B cell (primary cell): ENCODE results near the gene ABLIM3. TPM values are rescaled to one million over a fixed set of nuclear protein-coding genes. Genes with fewer than 3 reads are reported as not detected.

ENCODE experiments used
- ATAC-seq: fragments of 200-7000 bp; cut with Tn5 transposase; one replicate; pipeline ENCODE4 v1.10.0; 2021; ENCODE audit warnings: low read depth, mild to moderate bottlenecking, moderate number of reproducible peaks, moderate library complexity
- CTCF ChIA-PET: fragments of 350-600 bp; sonication (Branson Sonifier 250); formaldehyde crosslinking; loops from one replicate; lab custom pipeline; 2021; ENCODE audit warnings: antibody characterized with exemption, inconsistent platforms; lab: Charles Lee
- POLR2A ChIA-PET: fragments of 350-600 bp; sonication (Branson Sonifier 250); formaldehyde crosslinking; loops from one replicate; lab custom pipeline; 2021; ENCODE audit warnings: antibody characterized with exemption; lab: Charles Lee
- DNase-seq: peaks from one replicate; pipeline ENCODE4 v3.0.0; 2013
- H2AFZ ChIP-seq: 2 replicates; pipeline ENCODE4 v1.6.1; 2012; ENCODE audit warnings: mild to moderate bottlenecking, low read depth, low read length; ENCODE audit not compliant: insufficient read depth, poor library complexity, severe bottlenecking
- H3K27ac ChIP-seq, 2 donors: 1 replicate in 1 of 2; 2 replicates in 1 of 2; pipeline ENCODE4 v1.5.1; 2012 to 2013; ENCODE audit warnings: low read length in 2 of 2, mild to moderate bottlenecking in 2 of 2, moderate library complexity in 1 of 2
- H3K27me3 ChIP-seq, 4 experiments: fragments of 200-600 bp in 1 of 4; sonication (generic) in 1 of 4; replicated peaks in 1 of 4; 1 replicate in 2 of 4; 2 replicates in 2 of 4; pipeline versions ENCODE4 v1.6.1 to v1.7.0; 2013 to 2016; ENCODE audit warnings: low read length in 3 of 4, mild to moderate bottlenecking in 2 of 4, mixed read lengths in 1 of 4, moderate library complexity in 1 of 4; ENCODE audit not compliant: insufficient read depth in 4 of 4, control insufficient read depth in 3 of 4; ENCODE audit errors: control extremely low read depth in 1 of 4
- H3K36me3 ChIP-seq, 2 experiments: replicated peaks in 1 of 2; 1 replicate in 1 of 2; 2 replicates in 1 of 2; pipeline versions ENCODE4 v1.6.1 to v1.7.1; 2013; ENCODE audit warnings: low read length in 1 of 2; ENCODE audit not compliant: insufficient read depth in 2 of 2, control insufficient read depth in 1 of 2; ENCODE audit errors: control extremely low read depth in 1 of 2, extremely low read depth in 1 of 2
- H3K4me1 ChIP-seq, 2 donors: fragments of 200-600 bp in 1 of 2; sonication (generic) in 1 of 2; 1 replicate in 1 of 2; 2 replicates in 1 of 2; pipeline versions ENCODE4 v1.5.1 to v1.6.1; 2013 to 2017; ENCODE audit warnings: low read length in 2 of 2; ENCODE audit not compliant: control insufficient read depth in 2 of 2, insufficient read depth in 2 of 2
- H3K4me2 ChIP-seq: replicated peaks from 2 replicates; pipeline ENCODE3; 2012; ENCODE audit warnings: mild to moderate bottlenecking, low read depth, low read length; ENCODE audit not compliant: poor library complexity, severe bottlenecking
- H3K4me3 ChIP-seq, 5 experiments: fragments of 200-600 bp in 1 of 5; sonication (generic) in 1 of 5; 1 replicate in 3 of 5; 2 replicates in 2 of 5; pipeline versions ENCODE4 v1.5.1 to v1.7.0; 2011 to 2016; ENCODE audit warnings: low read length in 4 of 5, mild to moderate bottlenecking in 4 of 5, low read depth in 2 of 5, control low read depth in 1 of 5, moderate library complexity in 1 of 5; ENCODE audit not compliant: insufficient read depth in 1 of 5; ENCODE audit errors: control extremely low read depth in 1 of 5, extremely low read depth in 1 of 5
- H3K79me2 ChIP-seq: fragments of 200-600 bp; sonication (generic); one replicate; pipeline ENCODE4 v1.6.0; 2016; ENCODE audit warnings: low read length; ENCODE audit not compliant: control insufficient read depth, insufficient read depth
- H3K9ac ChIP-seq: fragments of 200-600 bp; sonication (generic); 2 replicates; pipeline ENCODE4 v1.6.1; 2017; ENCODE audit warnings: mild to moderate bottlenecking, low read length, moderate library complexity
- H3K9me3 ChIP-seq, 3 donors: one replicate each; pipeline versions ENCODE4 v1.6.1 to v1.7.1; 2013; ENCODE audit warnings: low read length in 2 of 3; ENCODE audit not compliant: control insufficient read depth in 2 of 3, insufficient read depth in 1 of 3; ENCODE audit errors: control extremely low read depth in 1 of 3
- H4K20me1 ChIP-seq: 2 replicates; pipeline ENCODE4 v1.6.0; 2012; ENCODE audit warnings: mild to moderate bottlenecking, low read length; ENCODE audit not compliant: insufficient read depth, control insufficient read depth, poor library complexity, severe bottlenecking
- H3K27ac Mint-ChIP-seq: one replicate; pipeline ENCODE4 v1.8.0; 2021; ENCODE audit warnings: mixed read lengths
- H3K27me3 Mint-ChIP-seq: one replicate; pipeline ENCODE4 v1.8.0; 2021; ENCODE audit warnings: mixed read lengths
- H3K4me1 Mint-ChIP-seq: one replicate; pipeline ENCODE4 v1.8.0; 2021; ENCODE audit warnings: mixed read lengths
- H3K4me3 Mint-ChIP-seq: one replicate; pipeline ENCODE4 v1.8.0; 2021; ENCODE audit warnings: mixed read lengths
- H3K9me3 Mint-ChIP-seq: one replicate; pipeline ENCODE4 v1.8.0; 2022; ENCODE audit warnings: mixed read lengths; ENCODE audit not compliant: insufficient read depth
- EZH2 ChIP-seq: IDR thresholded peaks from 2 replicates; pipeline ENCODE4 v1.6.1; 2012; ENCODE audit warnings: borderline replicate concordance, low read depth, mild to moderate bottlenecking, moderate library complexity, low read length; ENCODE audit not compliant: insufficient read depth, poor library complexity, severe bottlenecking
- WGBS: methylation state at CpG from one replicate; pipeline ENCODE4 v1.1.5; 2013; ENCODE audit warnings: missing lambda C conversion rate; ENCODE audit not compliant: insufficient coverage; 5-methylcytosine and 5-hydroxymethylcytosine counted together
- intact Hi-C: fragments of 100-400 bp; cut with micrococcal nuclease; formaldehyde crosslinking; loops from one replicate; pipeline ENCODE4 v1.10.0; 2022
- polyA plus RNA-seq: library from polyadenylated mRNA; depleted of rRNA; stranded (reverse); fragments of >200 nt; gene quantifications from 2 replicates; pipeline ENCODE4 v1.2.3, GENCODE V29; 2012
- total RNA-seq, 2 donors: library from RNA; stranded (reverse); fragments of 120-200 nt in 1 of 2; gene quantifications; 1 replicate in 1 of 2; 2 replicates in 1 of 2; pipeline versions ENCODE4 v1.2.3 to v1.2.4, GENCODE V29; 2013 to 2022
- TF ChIP-seq, protein P1 (sequence below): fragments of 200-600 bp; IDR thresholded peaks from one replicate; pipeline ENCODE4 v1.8.0; 2022; ENCODE audit warnings: antibody characterized with exemption, mild to moderate bottlenecking

Gene ABLIM3
- total and polyA plus RNA-seq, 2 donors (not counting 1 experiment from before 2014, with no cell fraction given): not detected

DNA sequence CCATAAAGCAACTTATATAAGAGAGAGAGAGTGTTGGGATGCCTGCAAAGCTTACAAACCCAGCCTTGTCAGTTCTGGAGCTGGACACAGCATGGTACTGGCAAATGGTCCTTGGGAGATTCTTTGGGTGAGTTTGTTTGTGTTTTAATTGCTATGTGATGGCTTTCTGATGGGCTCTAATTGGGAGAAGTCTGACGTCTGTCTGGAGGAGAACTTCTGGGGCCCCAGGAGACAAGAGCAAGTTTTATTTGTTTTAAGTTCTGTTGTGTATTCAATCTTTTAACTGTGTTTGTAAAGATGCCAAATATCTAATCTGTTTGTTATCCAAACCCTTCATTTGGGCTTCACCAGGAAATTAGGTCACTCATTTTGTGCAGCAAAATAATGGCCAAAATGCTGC is 80.0 kb downstream of the ABLIM3 start:
- Histone ChIP-seq H3K36me3 (no peaks in the 10 kb centered on the region), H3K4me3 (no peak overlapping the region), H3K27ac (no peak overlapping the region), H3K79me2 (no peaks in the 10 kb centered on the region), H3K27me3 (no peaks in the 10 kb centered on the region), H3K9me3 (no peaks in the 10 kb centered on the region), H3K9ac (no peak overlapping the region), H3K4me2 (no peak overlapping the region), H2AFZ (no peak overlapping the region), H4K20me1 (no peaks in the 10 kb centered on the region), H3K4me1 (no peaks in the 10 kb centered on the region)
- H3K9me3 Mint-ChIP-seq: no peaks in the 10 kb centered on the region
- ChIA-PET POLR2A (no interaction called here), CTCF (no interaction called here)
- H3K4me3 Mint-ChIP-seq: no peak overlapping the region
- H3K27ac Mint-ChIP-seq: no peak overlapping the region
- ATAC-seq (no peak), DNase-seq (no peak)
- peaks cover 19% of the 10 kb centered on the region for H3K27me3 Mint-ChIP-seq
- H3K4me1 Mint-ChIP-seq: no peaks in the 10 kb centered on the region
- intact Hi-C loops: no loop called here
- TF ChIP-seq, protein P1, sequence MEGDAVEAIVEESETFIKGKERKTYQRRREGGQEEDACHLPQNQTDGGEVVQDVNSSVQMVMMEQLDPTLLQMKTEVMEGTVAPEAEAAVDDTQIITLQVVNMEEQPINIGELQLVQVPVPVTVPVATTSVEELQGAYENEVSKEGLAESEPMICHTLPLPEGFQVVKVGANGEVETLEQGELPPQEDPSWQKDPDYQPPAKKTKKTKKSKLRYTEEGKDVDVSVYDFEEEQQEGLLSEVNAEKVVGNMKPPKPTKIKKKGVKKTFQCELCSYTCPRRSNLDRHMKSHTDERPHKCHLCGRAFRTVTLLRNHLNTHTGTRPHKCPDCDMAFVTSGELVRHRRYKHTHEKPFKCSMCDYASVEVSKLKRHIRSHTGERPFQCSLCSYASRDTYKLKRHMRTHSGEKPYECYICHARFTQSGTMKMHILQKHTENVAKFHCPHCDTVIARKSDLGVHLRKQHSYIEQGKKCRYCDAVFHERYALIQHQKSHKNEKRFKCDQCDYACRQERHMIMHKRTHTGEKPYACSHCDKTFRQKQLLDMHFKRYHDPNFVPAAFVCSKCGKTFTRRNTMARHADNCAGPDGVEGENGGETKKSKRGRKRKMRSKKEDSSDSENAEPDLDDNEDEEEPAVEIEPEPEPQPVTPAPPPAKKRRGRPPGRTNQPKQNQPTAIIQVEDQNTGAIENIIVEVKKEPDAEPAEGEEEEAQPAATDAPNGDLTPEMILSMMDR: no peak
- no peak for TF ChIP-seq EZH2
- WGBS: 100% methylated on average over 1 of the region's 1 CpG

GRCh38 chr5:149221731-149222342 is 80.5 kb downstream of the ABLIM3 start:
- Mint-ChIP-seq H3K9me3 (no peaks in the 10 kb centered on the region), H3K4me3 (no peak overlapping the region), H3K27ac (no peak overlapping the region), H3K4me1 (no peaks in the 10 kb centered on the region), H3K27me3 (peaks cover 21% of the 10 kb centered on the region)
- no peak overlapping the region for H3K9ac ChIP-seq
- H3K9me3 ChIP-seq: no peaks in the 10 kb centered on the region
- no peak overlapping the region for H3K4me3 ChIP-seq
- no peak for DNase-seq
- no peak overlapping the region for H3K27ac ChIP-seq
- H4K20me1 ChIP-seq: no peaks in the 10 kb centered on the region
- intact Hi-C loops: no loop called here
- CTCF ChIA-PET: no interaction called here
- no peaks in the 10 kb centered on the region for H3K79me2 ChIP-seq
- H3K27me3 ChIP-seq: no peaks in the 10 kb centered on the region
- no peaks in the 10 kb centered on the region for H3K36me3 ChIP-seq
- no CpG with 5 or more reads among the region's 4 CpGs for WGBS
- POLR2A ChIA-PET: no interaction called here
- TF ChIP-seq EZH2: no peak
- TF ChIP-seq, protein P1: no peak
- H3K4me1 ChIP-seq: no peaks in the 10 kb centered on the region
- H3K4me2 ChIP-seq: no peak overlapping the region
- ATAC-seq: no peak
- no peak overlapping the region for H2AFZ ChIP-seq
